ENCODE results near the gene ZYX.
"Not testable (repeated sequence)": the region's sequence is repeated elsewhere in the genome, so short reads cannot be mapped to it uniquely, and the experiment has no call there.

The ZYX gene

DNA sequence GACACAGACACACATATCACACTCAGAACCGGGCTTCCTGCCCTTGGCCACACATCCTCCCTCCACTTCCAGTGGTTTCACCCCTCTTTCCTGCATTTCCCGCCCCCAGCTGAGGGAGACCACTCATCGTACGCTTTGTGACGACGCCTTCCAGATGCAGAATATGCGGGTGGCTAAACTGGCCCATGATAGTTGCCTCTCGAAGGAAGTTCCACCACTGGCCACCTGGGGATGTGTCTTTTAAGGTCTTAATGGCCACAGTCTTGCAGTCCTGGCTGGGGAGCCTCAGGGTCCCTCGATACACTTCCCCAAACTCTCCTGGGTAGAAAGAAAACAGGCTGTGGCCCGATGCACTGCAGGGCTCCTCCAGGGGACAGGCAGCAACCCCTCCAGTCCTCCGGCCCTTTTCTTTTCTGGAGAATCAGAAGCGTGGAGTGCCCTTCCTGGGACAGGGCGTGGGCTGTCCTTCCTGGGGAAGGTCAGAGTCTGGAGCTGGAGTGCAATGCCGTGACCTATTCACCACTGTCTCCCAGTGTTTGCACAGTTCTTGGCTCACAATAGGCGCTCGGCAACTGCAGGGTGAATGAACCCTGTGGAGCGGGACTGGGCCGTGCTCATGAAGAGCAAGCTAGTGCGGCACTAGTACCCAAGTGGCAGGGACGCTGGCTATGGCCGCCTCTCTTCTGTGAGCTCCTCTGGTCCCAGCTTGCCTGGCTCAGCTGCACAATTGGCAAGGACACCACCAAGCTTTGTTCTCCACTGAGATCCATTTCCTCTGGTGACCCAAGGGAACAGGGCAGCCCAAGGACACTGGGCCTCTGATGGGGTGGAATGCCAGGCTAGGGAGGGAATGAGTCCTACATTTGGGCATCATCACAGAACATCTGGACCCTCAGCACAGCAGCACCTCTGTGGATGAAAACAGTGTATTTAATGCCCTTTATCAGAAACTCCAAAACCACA is 14.3 kb downstream of the ZYX start:
- DNase-seq (ENCODE audit: insufficient read length) (no peak), FAIRE-seq (no peak)
- TF ChIP-seq POLR2AphosphoS5 (IDR thresholded peaks at IDR 0.05; ENCODE audit: low read depth, low read length) (no peak), TAF1 (IDR thresholded peaks at IDR 0.05; ENCODE audit: borderline replicate concordance, low read depth, low read length) (no peak), POLR2A (IDR thresholded peaks at IDR 0.05; ENCODE audit: low read depth, low read length) (no peak)

DNA sequence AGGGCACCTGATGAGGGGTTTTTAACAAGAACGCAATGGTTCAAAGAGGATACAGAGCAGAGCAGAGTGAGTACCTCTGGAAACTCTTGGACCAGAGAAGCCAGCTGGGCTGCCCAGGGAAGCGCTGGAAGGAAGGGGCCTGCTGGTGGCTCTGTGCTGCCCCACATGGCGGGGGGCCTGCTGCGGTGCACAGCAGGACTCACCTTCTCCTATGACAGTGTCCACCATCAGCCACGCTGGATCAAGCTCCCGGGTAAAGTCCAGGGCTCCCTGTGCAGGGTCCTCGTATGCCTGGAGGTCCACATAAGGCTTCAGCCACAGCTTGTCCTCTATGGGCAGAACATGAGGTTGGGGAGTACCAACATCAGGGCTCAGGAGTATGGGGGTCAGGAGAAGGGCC is 15.0 kb downstream of the ZYX start:
- DNase-seq (ENCODE audit: insufficient read length) (no peak), FAIRE-seq (no peak)

DNA sequence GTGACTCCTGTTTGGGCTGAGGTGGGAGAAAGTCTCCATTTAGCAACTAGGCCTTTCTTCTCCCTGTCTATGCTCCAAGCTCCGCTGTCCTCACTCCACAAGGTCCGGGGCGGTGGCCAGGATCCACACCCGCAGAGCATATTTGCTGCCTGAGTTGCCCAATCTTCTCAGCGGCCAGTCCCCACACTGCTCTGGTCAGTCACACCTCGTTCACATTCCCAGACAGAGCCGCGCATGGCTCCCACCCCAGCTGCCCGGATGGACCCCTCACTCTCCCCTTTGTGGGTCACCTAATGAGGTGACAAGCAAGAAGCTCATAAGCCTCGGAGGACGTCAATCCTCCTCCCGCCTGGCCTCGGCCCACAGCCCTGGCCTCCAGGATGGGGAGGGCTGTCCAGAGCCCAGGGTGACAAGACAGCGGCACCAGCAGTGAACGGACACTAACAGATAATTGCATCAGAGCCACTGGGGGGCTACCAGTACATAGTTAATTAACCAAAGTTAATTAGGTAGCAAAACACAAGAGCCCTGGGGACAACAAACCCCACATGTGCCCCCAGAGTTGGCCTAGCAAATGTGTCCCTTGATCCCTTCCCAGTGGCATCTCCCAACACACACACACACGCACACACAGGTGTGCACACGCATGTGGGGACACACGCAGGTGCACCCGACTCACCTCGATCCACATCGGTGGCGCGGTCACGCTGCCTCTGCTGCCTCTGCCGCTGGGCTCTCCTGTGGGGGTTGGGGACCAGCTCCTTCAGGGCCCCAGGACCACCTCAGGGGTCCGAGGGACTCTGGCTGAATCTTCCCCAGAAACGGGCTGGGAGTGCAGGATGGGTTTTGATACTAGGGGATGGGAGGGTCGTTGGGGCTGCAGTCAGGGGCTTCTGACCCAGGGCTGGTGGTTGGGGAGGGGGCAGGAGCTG is 15.7 kb downstream of the ZYX start:
- no peak for FAIRE-seq
- no peak for DNase-seq (ENCODE audit: insufficient read length)
- TF ChIP-seq POLR2A (IDR thresholded peaks at IDR 0.05; ENCODE audit: low read depth, low read length): no peak
- TF ChIP-seq TAF1 (IDR thresholded peaks at IDR 0.05; ENCODE audit: borderline replicate concordance, low read depth, low read length): no peak
- TF ChIP-seq POLR2AphosphoS5 (IDR thresholded peaks at IDR 0.05; ENCODE audit: low read depth, low read length): no peak

More for the DNA sequence above, 15.0 kb downstream of the ZYX start:
- TF ChIP-seq POLR2AphosphoS5 (IDR thresholded peaks at IDR 0.05; ENCODE audit: low read depth, low read length) (no peak), POLR2A (IDR thresholded peaks at IDR 0.05; ENCODE audit: low read depth, low read length) (no peak), TAF1 (IDR thresholded peaks at IDR 0.05; ENCODE audit: borderline replicate concordance, low read depth, low read length) (no peak)

DNA sequence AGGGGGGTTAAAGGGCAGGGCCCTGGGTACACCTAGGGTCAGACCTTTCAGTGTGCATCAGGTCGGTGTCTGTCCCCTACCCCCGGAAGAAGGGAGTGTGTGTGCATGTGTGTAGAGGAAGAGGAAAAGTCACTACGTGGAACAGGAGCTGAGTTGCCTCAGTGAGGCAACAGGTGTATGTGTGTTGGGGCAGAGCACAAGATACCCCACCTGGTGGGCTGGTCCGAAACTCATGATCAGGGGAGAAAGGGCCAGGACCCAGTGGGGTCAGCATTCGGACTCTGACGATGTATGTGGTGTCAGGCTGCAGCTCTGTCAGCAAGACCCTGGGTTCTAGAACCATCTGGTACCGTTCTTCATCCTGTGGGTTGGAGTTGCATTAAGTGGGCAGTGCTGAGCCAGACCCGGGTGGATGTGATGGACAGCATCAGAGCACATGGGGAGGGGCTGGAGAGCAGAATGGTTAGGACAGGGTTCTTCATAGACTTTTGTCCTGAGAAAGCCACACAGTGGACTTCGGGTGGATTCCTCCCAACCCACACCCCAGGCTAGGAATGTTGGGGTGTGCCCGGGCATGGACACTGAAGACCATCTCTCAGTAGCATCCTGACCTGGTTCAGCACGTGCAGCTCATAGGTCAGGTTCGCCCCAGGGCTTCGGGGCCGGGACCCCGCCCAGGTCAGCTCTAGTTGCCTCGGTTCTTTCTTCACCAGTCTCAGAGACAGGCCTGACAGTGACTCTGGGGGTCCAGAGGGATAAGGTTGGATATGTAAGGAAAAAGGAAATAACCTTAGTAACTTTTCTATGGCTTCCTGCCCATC is 16.8 kb downstream of the ZYX start:
- FAIRE-seq (no peak), DNase-seq (ENCODE audit: insufficient read length) (no peak)

DNA sequence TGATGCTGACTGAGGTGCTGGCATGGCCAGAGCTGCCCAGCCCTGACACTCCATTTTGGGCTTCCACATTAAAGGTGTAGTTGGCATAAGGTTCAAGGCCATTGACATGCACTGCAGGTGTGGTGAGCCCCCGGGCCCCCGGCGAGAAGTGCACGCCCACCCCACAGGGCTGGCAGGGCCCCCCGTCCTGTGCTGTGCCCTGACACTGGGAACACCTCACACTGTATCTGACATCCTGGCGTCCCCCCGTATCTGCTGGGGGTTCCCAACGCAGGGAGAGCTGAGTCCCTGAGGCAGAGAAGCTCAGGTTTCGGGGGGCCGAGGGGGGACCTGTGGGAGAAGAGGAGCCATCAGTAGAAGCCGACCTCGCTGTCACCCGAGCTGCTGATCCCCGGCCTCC is 17.5 kb downstream of the ZYX start:
- no peak for DNase-seq (ENCODE audit: insufficient read length)
- TF ChIP-seq TAF1 (IDR thresholded peaks at IDR 0.05; ENCODE audit: borderline replicate concordance, low read depth, low read length) (no peak), POLR2AphosphoS5 (IDR thresholded peaks at IDR 0.05; ENCODE audit: low read depth, low read length) (no peak), POLR2A (IDR thresholded peaks at IDR 0.05; ENCODE audit: low read depth, low read length) (no peak)
- FAIRE-seq: no peak

More for the DNA sequence above, 16.8 kb downstream of the ZYX start:
- TF ChIP-seq POLR2A (IDR thresholded peaks at IDR 0.05; ENCODE audit: low read depth, low read length): no peak
- no peak for TF ChIP-seq TAF1 (IDR thresholded peaks at IDR 0.05; ENCODE audit: borderline replicate concordance, low read depth, low read length)
- TF ChIP-seq POLR2AphosphoS5 (IDR thresholded peaks at IDR 0.05; ENCODE audit: low read depth, low read length): no peak

DNA sequence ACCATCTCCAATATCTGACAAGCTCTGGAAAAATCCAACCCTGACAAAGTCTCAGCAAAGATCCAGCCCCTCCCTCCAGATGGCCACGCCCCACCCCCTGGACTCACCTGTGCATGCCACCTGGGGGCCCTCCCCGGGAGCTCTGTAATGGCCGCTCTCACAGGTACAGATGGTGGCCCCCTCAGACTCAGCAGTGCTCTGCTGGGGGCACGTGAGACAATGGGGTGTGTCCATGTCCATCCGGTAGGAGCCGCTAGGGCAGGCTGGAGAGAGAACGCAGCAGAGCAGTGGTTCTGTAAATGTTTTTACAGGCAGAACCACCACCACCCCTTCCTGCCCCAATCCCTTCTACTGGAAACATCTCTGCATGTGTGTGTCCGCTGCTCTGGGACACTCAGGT is 18.0 kb downstream of the ZYX start:
- no peak for FAIRE-seq
- TF ChIP-seq POLR2AphosphoS5 (IDR thresholded peaks at IDR 0.05; ENCODE audit: low read depth, low read length) (no peak), POLR2A (IDR thresholded peaks at IDR 0.05; ENCODE audit: low read depth, low read length) (no peak), TAF1 (IDR thresholded peaks at IDR 0.05; ENCODE audit: borderline replicate concordance, low read depth, low read length) (no peak)
- DNase-seq (ENCODE audit: insufficient read length): no peak

DNA sequence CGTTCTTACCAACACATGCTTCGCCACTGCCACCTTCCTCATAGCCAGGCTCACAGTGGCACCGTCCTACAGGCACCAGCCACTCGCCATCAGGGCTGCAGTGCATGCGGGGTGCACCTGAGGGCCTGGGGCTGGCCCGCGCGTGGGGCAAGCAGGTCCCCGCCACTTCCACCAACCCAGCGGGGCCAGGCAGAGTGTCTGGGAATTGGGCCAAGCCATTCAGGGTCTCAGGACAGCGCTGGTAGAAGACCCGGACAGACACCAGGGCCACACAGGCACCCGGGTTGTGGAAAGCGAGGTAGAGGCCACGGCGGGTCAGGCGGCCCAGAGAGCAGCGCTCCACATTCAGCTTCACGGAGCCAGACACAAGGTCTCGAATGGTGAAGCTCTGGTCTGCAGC is 18.5 kb downstream of the ZYX start:
- DNase-seq (ENCODE audit: insufficient read length) (no peak), FAIRE-seq (no peak)
- TF ChIP-seq POLR2A (IDR thresholded peaks at IDR 0.05; ENCODE audit: low read depth, low read length) (no peak), POLR2AphosphoS5 (IDR thresholded peaks at IDR 0.05; ENCODE audit: low read depth, low read length) (no peak), TAF1 (IDR thresholded peaks at IDR 0.05; ENCODE audit: borderline replicate concordance, low read depth, low read length) (no peak)

DNA sequence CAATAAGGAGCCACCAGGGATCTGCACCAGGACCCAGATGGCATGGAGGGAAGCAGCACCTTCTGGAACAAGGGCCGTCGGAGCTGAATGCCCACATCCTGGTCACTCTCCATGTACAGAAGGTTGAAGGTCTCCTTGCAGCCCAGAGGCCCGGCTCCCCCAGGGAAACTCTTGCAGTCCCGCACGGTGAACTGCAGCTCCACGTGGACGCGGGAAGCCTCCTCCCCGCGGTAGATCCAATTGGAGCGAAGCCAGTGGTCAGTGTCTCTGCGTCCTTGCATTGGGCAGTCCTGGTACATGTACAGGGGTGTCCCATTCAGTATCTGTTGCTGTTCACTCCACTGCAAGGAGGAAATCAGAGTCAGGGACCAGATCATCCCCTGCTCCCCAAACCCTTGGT is 20.1 kb downstream of the ZYX start:
- no peak for DNase-seq (ENCODE audit: insufficient read length)
- TF ChIP-seq TAF1 (IDR thresholded peaks at IDR 0.05; ENCODE audit: borderline replicate concordance, low read depth, low read length) (no peak), POLR2AphosphoS5 (IDR thresholded peaks at IDR 0.05; ENCODE audit: low read depth, low read length) (no peak), POLR2A (IDR thresholded peaks at IDR 0.05; ENCODE audit: low read depth, low read length) (no peak)
- FAIRE-seq: no peak

DNA sequence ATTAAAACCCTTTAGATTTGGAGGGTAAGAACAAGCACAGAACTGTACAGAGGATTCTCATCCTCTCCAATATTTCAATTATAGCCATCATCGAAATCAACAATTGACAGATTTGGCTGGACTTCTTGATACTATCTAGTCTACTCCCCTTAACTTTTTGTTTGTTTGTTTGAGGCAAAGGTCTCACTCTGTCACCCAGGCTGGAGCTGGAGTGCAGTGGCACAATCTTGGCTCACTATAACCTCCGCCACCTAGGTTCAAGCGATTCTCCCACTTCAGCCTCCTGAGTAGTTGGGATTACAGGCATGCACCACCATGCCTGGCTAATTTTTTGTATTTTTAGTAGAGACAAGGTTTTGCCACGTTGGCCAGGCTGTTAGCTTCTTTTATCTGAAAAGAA is 21.1 kb downstream of the ZYX start:
- not testable (repeated sequence) for FAIRE-seq; DNase-seq (ENCODE audit: insufficient read length)

DNA sequence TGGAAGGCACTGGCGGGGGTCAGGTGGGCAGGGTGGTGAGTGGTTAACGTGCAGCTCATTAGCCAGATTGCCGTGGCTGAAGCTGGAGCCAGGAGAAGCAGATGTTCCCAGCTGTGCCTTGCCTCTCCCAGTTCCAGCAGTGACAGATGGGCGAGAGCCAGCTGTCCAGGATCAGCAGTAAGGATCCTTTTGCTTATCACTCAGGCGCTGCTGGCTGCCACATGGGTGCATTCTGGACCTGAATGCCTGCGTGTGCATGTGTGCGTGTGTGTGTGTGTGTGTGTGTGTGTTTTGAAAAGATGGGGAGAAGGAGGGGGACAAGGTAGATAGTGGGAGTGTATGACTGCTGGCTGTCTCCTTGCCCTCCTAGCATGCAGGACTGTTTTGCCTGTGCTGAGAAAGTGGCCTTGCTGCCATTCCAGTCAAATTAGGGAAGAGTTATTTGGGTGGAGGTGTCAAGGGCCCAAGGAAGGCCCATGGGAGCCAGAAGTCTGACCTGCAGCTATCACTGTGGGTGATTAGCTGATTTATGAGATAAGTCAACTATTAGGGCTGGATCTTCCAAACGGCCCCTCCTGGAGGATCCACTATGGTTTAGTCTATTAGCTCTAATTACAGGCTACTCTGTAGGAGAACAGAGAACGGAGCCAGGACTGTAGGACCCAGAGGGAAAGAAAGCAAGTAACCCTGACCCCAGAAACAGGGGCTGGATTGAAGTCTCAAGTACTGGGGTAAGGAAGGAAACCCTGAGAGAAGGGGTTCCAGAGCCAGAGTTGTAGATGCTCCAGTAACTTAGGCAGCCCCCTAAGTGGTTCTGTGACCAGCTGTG is 24.2 kb downstream of the ZYX start:
- TF ChIP-seq POLR2A (IDR thresholded peaks at IDR 0.05; ENCODE audit: low read depth, low read length): no peak
- no peak for TF ChIP-seq POLR2AphosphoS5 (IDR thresholded peaks at IDR 0.05; ENCODE audit: low read depth, low read length)
- TF ChIP-seq TAF1 (IDR thresholded peaks at IDR 0.05; ENCODE audit: borderline replicate concordance, low read depth, low read length): no peak
- FAIRE-seq: no peak
- no peak for DNase-seq (ENCODE audit: insufficient read length)

Data from GM12892 (cell line).